AG04450 (cell line): ENCODE measurements around the gene PALLD. TPM values are rescaled to one million over a fixed set of nuclear protein-coding genes. Genes with fewer than 3 reads are reported as not detected.

Experiments
- CTCF ChIA-PET: fragments of 300-600, 350-600 bp; formaldehyde crosslinking; extraction: SDS; loops from one replicate; lab custom pipeline; 2022; ENCODE audit warnings: antibody characterized with exemption, inconsistent platforms; lab: Charles Lee
- POLR2A ChIA-PET: fragments of 350-600 bp; formaldehyde crosslinking; extraction: SDS; loops from one replicate; lab custom pipeline; 2021; ENCODE audit warnings: antibody characterized with exemption, inconsistent platforms; lab: Yijun Ruan, JAX
- DNase-seq: peaks from one replicate; pipeline ENCODE4 v3.0.0-alpha.2; 2011; ENCODE audit warnings: low read depth, low spot score
- H3K27ac ChIP-seq: one replicate; pipeline ENCODE4 v1.5.1; 2012; ENCODE audit warnings: low read depth, low read length, control low read depth
- H3K27me3 ChIP-seq: one replicate; pipeline ENCODE4 v1.6.0; 2012; ENCODE audit warnings: low read length; ENCODE audit not compliant: control insufficient read depth, insufficient read depth
- H3K4me3 ChIP-seq: 2 replicates; pipeline ENCODE4 v1.5.1; 2011; ENCODE audit warnings: mild to moderate bottlenecking, low read depth, low read length, control low read depth
- H3K9me3 ChIP-seq: 2 replicates; pipeline ENCODE4 v1.5.1; 2012; ENCODE audit warnings: low read length; ENCODE audit not compliant: control insufficient read depth, insufficient read depth
- polyA plus RNA-seq: library from polyadenylated mRNA; depleted of rRNA; stranded (reverse); fragments of >200 nt; gene quantifications from 2 replicates; pipeline ENCODE4 v1.2.3, GENCODE V29; 2011
- TF ChIP-seq, protein P1 (sequence below): IDR thresholded peaks from 2 replicates; pipeline ENCODE4 v1.5.1; 2011; ENCODE audit warnings: low read depth, low read length, control low read depth, inconsistent platforms

PALLD gene
- polyA plus RNA-seq, 1 experiment, result 159 TPM

DNA sequence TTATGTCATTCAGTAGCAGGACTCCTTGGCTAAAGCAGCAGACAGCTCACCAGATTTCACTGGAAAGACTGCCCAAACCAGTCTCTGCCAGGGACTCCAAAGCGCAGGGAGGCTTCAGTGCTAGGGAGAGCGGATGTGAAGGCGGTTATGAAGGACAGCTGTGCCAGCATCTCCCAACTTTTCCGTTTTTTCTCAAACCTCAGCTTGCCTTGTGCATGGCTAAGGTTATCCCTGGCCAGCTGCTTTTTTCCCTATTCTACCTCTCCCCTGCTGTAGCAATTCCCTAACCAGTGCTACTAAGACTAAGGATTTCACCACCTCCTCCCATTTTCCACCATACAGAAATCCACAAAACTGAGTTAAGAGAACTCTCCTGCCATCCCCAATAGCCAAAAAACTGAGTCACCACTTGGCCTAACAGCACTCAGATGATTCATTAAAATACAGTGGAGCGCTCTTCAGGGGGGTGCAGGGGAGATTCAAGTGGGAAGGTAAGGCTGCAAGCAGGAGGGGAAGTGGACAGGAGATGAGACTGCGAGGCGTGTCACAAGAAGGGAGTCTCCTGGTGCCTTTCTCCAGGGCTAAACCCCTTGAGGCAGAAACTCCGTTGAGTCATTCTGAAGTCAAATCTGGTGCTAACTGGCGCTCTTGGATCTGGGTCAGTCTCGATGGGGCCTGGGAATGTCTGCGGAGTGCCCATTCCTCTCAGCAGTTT is 90.7 kb downstream of the PALLD start:
- no peaks in the 10 kb centered on the region for H3K9me3 ChIP-seq
- TF ChIP-seq, protein P1, sequence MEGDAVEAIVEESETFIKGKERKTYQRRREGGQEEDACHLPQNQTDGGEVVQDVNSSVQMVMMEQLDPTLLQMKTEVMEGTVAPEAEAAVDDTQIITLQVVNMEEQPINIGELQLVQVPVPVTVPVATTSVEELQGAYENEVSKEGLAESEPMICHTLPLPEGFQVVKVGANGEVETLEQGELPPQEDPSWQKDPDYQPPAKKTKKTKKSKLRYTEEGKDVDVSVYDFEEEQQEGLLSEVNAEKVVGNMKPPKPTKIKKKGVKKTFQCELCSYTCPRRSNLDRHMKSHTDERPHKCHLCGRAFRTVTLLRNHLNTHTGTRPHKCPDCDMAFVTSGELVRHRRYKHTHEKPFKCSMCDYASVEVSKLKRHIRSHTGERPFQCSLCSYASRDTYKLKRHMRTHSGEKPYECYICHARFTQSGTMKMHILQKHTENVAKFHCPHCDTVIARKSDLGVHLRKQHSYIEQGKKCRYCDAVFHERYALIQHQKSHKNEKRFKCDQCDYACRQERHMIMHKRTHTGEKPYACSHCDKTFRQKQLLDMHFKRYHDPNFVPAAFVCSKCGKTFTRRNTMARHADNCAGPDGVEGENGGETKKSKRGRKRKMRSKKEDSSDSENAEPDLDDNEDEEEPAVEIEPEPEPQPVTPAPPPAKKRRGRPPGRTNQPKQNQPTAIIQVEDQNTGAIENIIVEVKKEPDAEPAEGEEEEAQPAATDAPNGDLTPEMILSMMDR, result no peak
- H3K27me3 ChIP-seq, result no peaks in the 10 kb centered on the region
- POLR2A ChIA-PET, result interaction anchor here (1.1 to 2.8 kb wide), 4 partner anchors 43 to 245 kb away, joined by 3 to 16 read pairs (median 9); no protein-coding TSS in a partner anchor
- no peak overlapping the region for H3K4me3 ChIP-seq
- H3K27ac ChIP-seq, result peak overlapping the region; percentile 23
- CTCF ChIA-PET, result interaction anchor here (0.5 to 3.5 kb wide), 8 partner anchors 18 to 335 kb away, joined by 3 to 45 read pairs (median 4); no protein-coding TSS in a partner anchor
- no peak for DNase-seq

GRCh38 chr4:168588916-168589531 is 92.2 kb downstream of the PALLD start:
- ChIA-PET CTCF (interaction anchor here (0.6 to 1.3 kb wide), 3 partner anchors 16 to 602 kb away, joined by 3 to 4 read pairs (median 3); no protein-coding TSS in a partner anchor), POLR2A (interaction anchor here (1.5 kb wide), 1 partner anchor 243 kb away, joined by 16 read pairs; no protein-coding TSS in a partner anchor)
- Histone ChIP-seq H3K4me3 (no peak overlapping the region), H3K9me3 (no peaks in the 10 kb centered on the region), H3K27ac (no peak overlapping the region), H3K27me3 (no peaks in the 10 kb centered on the region)
- TF ChIP-seq, protein P1, result no peak
- DNase-seq, result no peak

GRCh38 chr4:168592676-168593075 is 95.8 kb downstream of the PALLD start:
- TF ChIP-seq, protein P1, result no peak
- CTCF ChIA-PET, result interaction anchor here (0.7 to 2.3 kb wide), 2 partner anchors 7 to 140 kb away, joined by 3 to 6 read pairs; no protein-coding TSS in a partner anchor
- POLR2A ChIA-PET, result interaction anchor here (0.6 kb wide), 2 partner anchors 60 to 239 kb away, joined by 5 to 7 read pairs; no protein-coding TSS in a partner anchor
- no peak for DNase-seq
- Histone ChIP-seq H3K27me3 (no peaks in the 10 kb centered on the region), H3K4me3 (no peak overlapping the region), H3K27ac (no peak overlapping the region), H3K9me3 (no peaks in the 10 kb centered on the region)

DNA sequence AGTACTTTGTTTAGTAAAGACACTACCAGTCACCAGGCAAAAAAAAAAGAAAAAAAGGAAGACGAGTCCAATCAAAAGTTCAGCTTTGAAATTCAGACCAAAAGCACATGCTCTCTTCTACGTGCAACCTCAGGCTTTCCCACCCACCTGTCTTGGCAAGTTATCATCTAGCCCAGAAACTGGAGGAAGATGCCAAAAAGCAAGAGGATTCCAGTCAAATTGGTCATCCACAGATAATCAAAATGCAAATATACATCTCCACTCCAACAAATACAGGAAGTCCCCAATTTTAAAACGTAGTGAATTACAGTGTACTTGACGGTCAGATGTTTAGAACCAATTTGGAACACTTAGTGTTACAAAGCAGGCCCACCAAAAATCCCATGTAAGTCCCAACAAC is 96.5 kb downstream of the PALLD start:
- CTCF ChIA-PET, result interaction anchor here (0.6 to 2.3 kb wide), 2 partner anchors 8 to 276 kb away, joined by 6 read pairs; no protein-coding TSS in a partner anchor
- Histone ChIP-seq H3K27me3 (no peaks in the 10 kb centered on the region), H3K4me3 (no peak overlapping the region), H3K9me3 (no peaks in the 10 kb centered on the region), H3K27ac (no peak overlapping the region)
- DNase-seq, result no peak
- POLR2A ChIA-PET, result interaction anchor here (0.6 kb wide), 1 partner anchor 61 kb away, joined by 5 read pairs; no protein-coding TSS in a partner anchor
- TF ChIP-seq, protein P1, result no peak
